B cell (primary cell): ENCODE results near the gene HES2.

Experiments
- CTCF ChIP-seq: fragments of 200-600 bp; IDR thresholded peaks from one replicate; pipeline ENCODE4 v1.8.0; 2022; ENCODE audit warnings: antibody characterized with exemption, mild to moderate bottlenecking
- EZH2 ChIP-seq: IDR thresholded peaks from 2 replicates; pipeline ENCODE4 v1.6.1; 2012; ENCODE audit warnings: borderline replicate concordance, low read depth, mild to moderate bottlenecking, moderate library complexity, low read length; ENCODE audit not compliant: insufficient read depth, poor library complexity, severe bottlenecking

- no peak for TF ChIP-seq CTCF
- TF ChIP-seq EZH2, result no peak
Measured at GRCh38 chr1:6396998-6397397, 22.7 kb downstream of the HES2 start.
